Neural crest cell (in vitro differentiated cells): Measurements from ENCODE around the gene SLFNL1. TPM values are rescaled to one million over a fixed set of nuclear protein-coding genes. Genes with fewer than 3 reads are reported as not detected.

Source experiments
- DNase-seq: peaks from one replicate; pipeline ENCODE4 v3.0.0; 2021; ENCODE audit warnings: low read depth, mixed read lengths, low spot score
- H3K27ac Mint-ChIP-seq: one replicate; pipeline ENCODE4 v1.8.0; 2021; ENCODE audit warnings: mild to moderate bottlenecking, mixed read lengths; ENCODE audit not compliant: unreplicated experiment
- H3K27me3 Mint-ChIP-seq: 2 replicates; pipeline ENCODE4 v1.8.0; 2021; ENCODE audit warnings: low read depth, mild to moderate bottlenecking, mixed read lengths
- H3K36me3 Mint-ChIP-seq: 2 replicates; pipeline ENCODE4 v1.8.0; 2021; ENCODE audit warnings: low read depth, mild to moderate bottlenecking, mixed read lengths
- H3K4me1 Mint-ChIP-seq: 2 replicates; pipeline ENCODE4 v1.8.0; 2021; ENCODE audit warnings: mixed read lengths
- H3K4me3 Mint-ChIP-seq: one replicate; pipeline ENCODE4 v1.8.0; 2021; ENCODE audit warnings: mild to moderate bottlenecking, mixed read lengths
- H3K9me3 Mint-ChIP-seq: 2 replicates; pipeline ENCODE4 v1.8.0; 2021; ENCODE audit warnings: mixed read lengths
- total RNA-seq: library from RNA; stranded (reverse); gene quantifications from 2 replicates; pipeline ENCODE4 v1.2.1, GENCODE V29; 2021
- TF ChIP-seq, protein P1 (sequence below): fragments of 200-600 bp; sonication (generic); conservative IDR thresholded peaks from 2 replicates; pipeline ENCODE4 v1.5.0; 2021; ENCODE audit warnings: antibody characterized with exemption, mild to moderate bottlenecking

The SLFNL1 gene
- total RNA-seq, 1 donor from 2014 or later: 0.37 TPM

DNA sequence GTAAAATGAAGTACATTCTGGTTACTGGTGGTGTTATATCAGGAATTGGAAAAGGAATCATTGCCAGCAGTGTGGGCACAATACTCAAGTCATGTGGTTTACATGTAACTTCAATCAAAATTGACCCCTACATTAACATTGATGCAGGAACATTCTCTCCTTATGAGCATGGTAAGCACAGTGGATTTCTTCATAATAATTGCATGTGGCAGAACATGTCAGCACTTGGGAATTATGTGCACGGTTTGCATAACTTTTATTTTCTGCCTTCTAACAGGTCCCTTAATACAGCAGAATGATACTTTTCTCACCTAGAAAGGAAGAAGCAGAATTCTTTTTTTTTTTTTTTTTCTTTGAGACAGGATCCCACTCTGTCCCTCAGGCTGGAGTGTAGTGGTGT is 38.2 kb downstream of the SLFNL1 start:
- H3K27ac Mint-ChIP-seq: no peak overlapping the region
- H3K36me3 Mint-ChIP-seq: peaks cover 17% of the 10 kb centered on the region
- peak overlapping the region; percentile 60 for H3K4me3 Mint-ChIP-seq
- TF ChIP-seq, protein P1, sequence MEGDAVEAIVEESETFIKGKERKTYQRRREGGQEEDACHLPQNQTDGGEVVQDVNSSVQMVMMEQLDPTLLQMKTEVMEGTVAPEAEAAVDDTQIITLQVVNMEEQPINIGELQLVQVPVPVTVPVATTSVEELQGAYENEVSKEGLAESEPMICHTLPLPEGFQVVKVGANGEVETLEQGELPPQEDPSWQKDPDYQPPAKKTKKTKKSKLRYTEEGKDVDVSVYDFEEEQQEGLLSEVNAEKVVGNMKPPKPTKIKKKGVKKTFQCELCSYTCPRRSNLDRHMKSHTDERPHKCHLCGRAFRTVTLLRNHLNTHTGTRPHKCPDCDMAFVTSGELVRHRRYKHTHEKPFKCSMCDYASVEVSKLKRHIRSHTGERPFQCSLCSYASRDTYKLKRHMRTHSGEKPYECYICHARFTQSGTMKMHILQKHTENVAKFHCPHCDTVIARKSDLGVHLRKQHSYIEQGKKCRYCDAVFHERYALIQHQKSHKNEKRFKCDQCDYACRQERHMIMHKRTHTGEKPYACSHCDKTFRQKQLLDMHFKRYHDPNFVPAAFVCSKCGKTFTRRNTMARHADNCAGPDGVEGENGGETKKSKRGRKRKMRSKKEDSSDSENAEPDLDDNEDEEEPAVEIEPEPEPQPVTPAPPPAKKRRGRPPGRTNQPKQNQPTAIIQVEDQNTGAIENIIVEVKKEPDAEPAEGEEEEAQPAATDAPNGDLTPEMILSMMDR: no peak
- no peaks in the 10 kb centered on the region for H3K27me3 Mint-ChIP-seq
- DNase-seq: no peak
- H3K9me3 Mint-ChIP-seq: no peaks in the 10 kb centered on the region
- peaks cover 30% of the 10 kb centered on the region for H3K4me1 Mint-ChIP-seq

DNA sequence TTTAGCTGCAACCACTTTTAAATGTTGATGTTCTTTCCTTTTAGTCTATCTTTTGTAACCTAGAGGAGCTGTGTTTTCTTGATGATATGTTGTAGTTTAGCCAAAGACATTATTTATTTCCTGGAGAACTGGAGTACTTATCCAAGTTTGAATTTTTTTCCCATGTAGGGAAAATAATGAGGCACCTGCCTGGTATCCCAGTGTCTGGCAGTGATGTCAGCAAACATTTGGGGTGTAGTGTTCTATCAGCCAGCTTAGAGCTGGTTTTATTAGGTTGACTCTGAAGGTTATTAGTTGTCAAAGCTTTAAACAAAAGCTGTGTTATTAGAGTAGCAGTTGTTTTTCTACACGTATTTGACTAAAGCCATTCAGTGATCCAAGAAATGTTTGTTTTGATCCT is 38.8 kb downstream of the SLFNL1 start:
- TF ChIP-seq, protein P1: no peak
- Mint-ChIP-seq H3K9me3 (no peaks in the 10 kb centered on the region), H3K4me3 (peak overlapping the region; percentile 95), H3K27me3 (no peaks in the 10 kb centered on the region), H3K4me1 (peaks cover 30% of the 10 kb centered on the region), H3K27ac (no peak overlapping the region), H3K36me3 (peaks cover 15% of the 10 kb centered on the region)
- DNase-seq: no peak

DNA sequence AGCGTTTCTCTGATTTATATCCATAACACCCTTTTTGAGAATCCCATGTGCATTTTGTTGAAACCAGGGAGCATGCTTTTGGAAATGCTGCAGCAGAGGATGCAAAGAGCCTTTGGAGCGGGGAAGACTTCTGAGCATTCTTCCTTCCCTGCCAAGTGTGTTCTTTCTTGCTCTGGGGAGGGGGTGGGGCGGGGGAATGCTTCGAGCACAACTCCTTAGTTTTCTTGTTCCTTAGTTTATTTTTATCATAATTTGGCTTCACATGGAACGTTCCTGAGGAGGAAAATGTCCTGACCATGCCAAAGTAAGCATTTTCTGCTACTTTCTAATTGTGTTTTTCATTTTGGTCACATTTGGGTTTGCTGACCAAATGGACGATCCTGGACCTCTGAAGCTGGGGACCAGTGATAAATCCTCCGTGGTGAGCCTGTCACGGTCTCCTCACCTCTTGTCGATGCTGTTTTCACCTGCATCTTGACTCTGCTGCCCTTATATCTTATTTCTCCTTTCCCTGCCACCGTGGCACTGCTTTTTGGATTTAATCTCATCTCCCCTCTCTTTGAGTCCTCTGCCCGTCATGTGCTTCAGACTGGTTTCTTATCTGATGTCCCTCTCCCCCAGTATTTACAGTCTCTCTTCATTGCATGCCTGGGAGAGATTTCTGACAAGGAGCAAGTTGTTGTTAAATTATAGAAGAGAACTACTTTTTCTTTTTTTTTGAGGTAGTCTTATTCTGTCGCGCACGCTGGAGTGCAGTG is 39.7 kb downstream of the SLFNL1 start:
- DNase-seq: no peak
- peaks cover 30% of the 10 kb centered on the region for H3K4me1 Mint-ChIP-seq
- H3K9me3 Mint-ChIP-seq: peaks cover 3% of the 10 kb centered on the region
- peak overlapping the region; percentile 95 for H3K4me3 Mint-ChIP-seq
- TF ChIP-seq, protein P1: no peak
- peaks cover 12% of the 10 kb centered on the region for H3K36me3 Mint-ChIP-seq
- peak overlapping the region; percentile 14 for H3K27ac Mint-ChIP-seq
- H3K27me3 Mint-ChIP-seq: no peaks in the 10 kb centered on the region

DNA sequence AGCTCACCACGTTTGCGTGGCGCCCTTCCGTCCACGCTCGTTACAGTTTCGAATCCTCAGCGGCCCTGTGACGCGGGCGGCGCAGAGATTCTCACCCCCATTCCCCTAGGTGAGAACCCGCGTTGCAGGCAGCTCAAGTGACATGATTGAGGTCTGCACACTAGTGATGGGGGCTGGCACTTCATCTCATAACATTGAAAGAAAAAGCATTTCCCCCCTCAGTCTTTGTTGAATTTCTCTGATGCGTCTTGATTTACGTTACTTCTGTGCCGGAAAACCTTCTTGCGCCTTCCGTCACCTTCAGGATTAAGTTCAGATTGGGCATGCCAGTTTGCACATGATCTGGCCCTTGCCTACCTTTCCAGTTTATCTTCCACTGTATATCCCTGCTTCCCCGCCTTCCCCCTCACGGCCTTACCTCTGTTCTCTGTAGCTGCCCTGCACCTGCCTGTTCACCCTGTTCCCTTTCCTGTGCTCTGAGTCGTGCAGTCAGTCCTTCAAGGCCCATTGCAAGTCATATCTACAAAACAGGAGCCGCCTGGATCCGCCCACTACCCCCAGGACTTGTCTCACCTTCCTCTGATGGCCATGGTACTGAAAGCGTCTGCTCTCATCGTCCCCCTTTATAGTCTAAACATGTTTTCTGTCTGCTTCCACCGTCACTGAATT is 40.9 kb downstream of the SLFNL1 start:
- Mint-ChIP-seq H3K9me3 (peaks cover 5% of the 10 kb centered on the region), H3K27me3 (no peaks in the 10 kb centered on the region), H3K4me3 (peak overlapping the region; percentile 95), H3K4me1 (peaks cover 30% of the 10 kb centered on the region), H3K36me3 (peaks cover 7% of the 10 kb centered on the region), H3K27ac (peak overlapping the region; percentile 97)
- TF ChIP-seq, protein P1: no peak
- peak; percentile 12 for DNase-seq

DNA sequence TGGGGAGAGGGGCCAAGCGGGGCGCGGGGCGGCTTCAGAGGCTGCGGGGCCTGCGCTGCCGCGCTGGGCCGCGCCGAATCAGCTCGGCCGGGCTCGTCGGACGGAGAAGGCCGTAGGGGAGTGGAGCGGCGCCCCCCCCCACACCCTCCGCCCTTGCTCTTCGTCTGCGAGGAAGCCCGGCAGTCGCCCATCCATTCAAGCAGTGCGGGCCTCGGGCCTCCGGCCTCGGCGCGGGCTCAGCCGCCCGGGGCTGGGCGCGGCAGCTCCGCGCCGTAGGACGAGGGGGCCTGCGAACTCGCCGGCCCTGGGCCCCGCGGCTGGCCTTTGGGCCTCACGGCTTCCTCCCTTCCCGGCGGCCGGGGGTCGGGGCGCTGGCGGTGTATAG is 41.5 kb downstream of the SLFNL1 start:
- Mint-ChIP-seq H3K4me3 (peak overlapping the region; percentile 95), H3K27me3 (no peaks in the 10 kb centered on the region), H3K27ac (peak overlapping the region; percentile 97), H3K9me3 (peaks cover 5% of the 10 kb centered on the region), H3K36me3 (peaks cover 7% of the 10 kb centered on the region), H3K4me1 (peaks cover 30% of the 10 kb centered on the region)
- DNase-seq: no peak
- TF ChIP-seq, protein P1: no peak
